ENCODE measurements around the gene SLC16A11. TPM values are rescaled to one million over a fixed set of nuclear protein-coding genes. Genes with fewer than 3 reads are reported as not detected.

SLC16A11 gene
- total RNA-seq, 1 experiment from 2014 or later, result 0.12 TPM

Small RNAs within 50 kb of the gene (small RNA-seq; reads per million reads assigned to genes)
- 0 reads per million in 2 experiments for gene AC120057.1

Other genes starting within 250 kb of the SLC16A11 start
- gene TEKT1, start 212.4 kb downstream of the SLC16A11 start, total RNA-seq (2014; rRNA removed; shearing (Covaris generic)), result not detected in 2 replicates
- gene ALOX12, start 48.0 kb downstream of the SLC16A11 start, total RNA-seq (2014; rRNA removed; shearing (Covaris generic)), result not detected in 2 replicates
- 276 and 291 TPM in 2 replicates for gene RNASEK, start 31.5 kb downstream of the SLC16A11 start, total RNA-seq (2014; rRNA removed; shearing (Covaris generic))
- gene BCL6B, start 21.0 kb downstream of the SLC16A11 start, total RNA-seq (2014; rRNA removed; shearing (Covaris generic)), result not detected in 2 replicates
- 0.49 and 1.2 TPM in 2 replicates for gene SLC16A13, start 8.1 kb downstream of the SLC16A11 start, total RNA-seq (2014; rRNA removed; shearing (Covaris generic))
- not detected in 2 replicates for gene CLEC10A, start 36.2 kb upstream of the SLC16A11 start, total RNA-seq (2014; rRNA removed; shearing (Covaris generic))
- not detected in 2 replicates for gene ASGR2, start 70.7 kb upstream of the SLC16A11 start, total RNA-seq (2014; rRNA removed; shearing (Covaris generic))
- 0.22 TPM in 1 of 2 replicates, not detected in the other for gene ASGR1, start 135.3 kb upstream of the SLC16A11 start, total RNA-seq (2014; rRNA removed; shearing (Covaris generic))
- 3.6 and 3.7 TPM in 2 replicates for gene DLG4, start 175.7 kb upstream of the SLC16A11 start, total RNA-seq (2014; rRNA removed; shearing (Covaris generic))
- gene ACADVL, start 175.8 kb upstream of the SLC16A11 start, total RNA-seq (2014; rRNA removed; shearing (Covaris generic)), result 249 and 250 TPM in 2 replicates
- gene DVL2, start 190.4 kb upstream of the SLC16A11 start, total RNA-seq (2014; rRNA removed; shearing (Covaris generic)), result 49.5 and 54.9 TPM in 2 replicates
- 32.5 and 38.8 TPM in 2 replicates for gene PHF23, start 195.4 kb upstream of the SLC16A11 start, total RNA-seq (2014; rRNA removed; shearing (Covaris generic))
- 150 and 175 TPM in 2 replicates for gene GABARAP, start 198.4 kb upstream of the SLC16A11 start, total RNA-seq (2014; rRNA removed; shearing (Covaris generic))
- gene CTDNEP1, start 207.6 kb upstream of the SLC16A11 start, total RNA-seq (2014; rRNA removed; shearing (Covaris generic)), result 46.9 and 48.4 TPM in 2 replicates
- gene ELP5, start 208.1 kb upstream of the SLC16A11 start, total RNA-seq (2014; rRNA removed; shearing (Covaris generic)), result 60.6 and 61.4 TPM in 2 replicates
- gene CLDN7, start 218.4 kb upstream of the SLC16A11 start, total RNA-seq (2014; rRNA removed; shearing (Covaris generic)), result 12.6 and 13.2 TPM in 2 replicates
- gene SLC2A4, start 237.6 kb upstream of the SLC16A11 start, total RNA-seq (2014; rRNA removed; shearing (Covaris generic)), result not detected in 2 replicates

Data from NCI-H460 (cell line).